GM18517 (cell line): ENCODE results near the gene PTGER1.
"Not testable (repeated sequence)": the region's sequence is repeated elsewhere in the genome, so short reads cannot be mapped to it uniquely, and the experiment has no call there.

Source experiments
- ATAC-seq: cut with Tn5 transposase; IDR thresholded peaks from one replicate; pipeline ENCODE4 v1.9.1; 2021; ENCODE audit warnings: mild to moderate bottlenecking, moderate library complexity; ENCODE audit not compliant: unreplicated experiment

The PTGER1 gene

DNA sequence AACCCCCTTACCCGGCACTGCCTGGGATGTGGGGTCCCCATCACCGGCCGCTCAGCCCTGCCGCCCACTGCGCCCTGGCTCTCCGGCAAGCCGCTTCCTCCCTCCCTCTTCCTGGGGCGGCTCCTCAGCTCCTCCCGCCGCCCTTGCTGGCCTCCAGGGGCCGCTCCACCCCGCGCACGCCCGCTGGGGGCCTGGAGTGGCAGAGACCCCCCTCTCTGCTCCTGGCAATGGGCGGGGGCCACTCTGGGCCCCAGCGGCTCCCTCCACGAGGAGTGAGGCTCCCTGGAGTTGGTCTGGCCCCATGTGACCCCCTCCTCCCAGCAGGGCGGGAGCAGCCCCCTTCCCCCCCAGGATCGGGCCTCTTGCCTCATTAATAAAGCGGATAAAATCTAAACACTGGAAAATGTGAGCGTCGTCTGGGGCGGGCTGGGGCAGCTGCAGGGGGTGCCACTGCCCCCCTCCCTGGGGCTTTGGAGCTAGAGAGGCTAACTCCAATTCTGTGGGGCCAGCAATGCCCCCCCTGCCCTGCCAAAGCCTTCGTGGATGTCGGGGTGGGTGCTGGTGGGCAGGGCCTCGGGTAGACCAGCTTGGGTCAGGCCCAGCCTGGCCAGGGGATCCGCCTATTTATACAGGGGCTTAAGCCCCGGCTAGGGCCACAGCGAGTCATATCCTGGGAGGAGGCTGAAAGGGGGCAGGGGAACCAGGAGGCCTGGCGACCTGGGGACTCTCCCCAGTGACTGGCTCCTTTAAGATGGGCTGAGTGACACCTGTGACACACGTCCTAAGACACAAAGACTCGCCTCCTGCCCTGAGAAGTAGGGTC is at the start of gene PTGER1:
Gene PTGER1 (minus strand): TSS at position 104 of the 823 bp plus-strand sequence. CDS start 1,034 bp downstream, outside the sequence.
- no peak for ATAC-seq

DNA sequence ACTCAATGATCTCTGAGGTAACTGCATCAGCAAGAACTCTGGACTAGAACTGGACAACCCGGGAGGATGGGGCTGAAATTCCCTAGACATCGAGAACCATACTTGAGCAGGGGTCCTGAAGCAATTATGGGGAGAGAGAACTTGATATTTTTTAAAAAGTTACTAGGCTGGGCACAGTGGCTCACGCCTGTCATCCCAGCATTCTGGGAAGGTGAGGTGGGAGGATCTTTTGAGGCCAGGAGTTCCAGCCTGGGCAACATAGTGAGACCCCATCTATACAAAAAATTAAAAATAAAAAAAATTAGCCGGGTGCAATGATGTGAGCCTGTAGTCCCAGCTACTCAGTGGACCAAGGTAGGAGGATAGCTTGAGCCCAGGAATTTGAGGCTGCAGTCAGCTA is 45.4 kb upstream of the PTGER1 start:
- ATAC-seq = no peak

GRCh38 chr19:14519860-14520407 is 44.8 kb upstream of the PTGER1 start:
- ATAC-seq = no peak

- ATAC-seq = no peak
Measured at GRCh38 chr19:14519245-14519859, 44.2 kb upstream of the PTGER1 start.

DNA sequence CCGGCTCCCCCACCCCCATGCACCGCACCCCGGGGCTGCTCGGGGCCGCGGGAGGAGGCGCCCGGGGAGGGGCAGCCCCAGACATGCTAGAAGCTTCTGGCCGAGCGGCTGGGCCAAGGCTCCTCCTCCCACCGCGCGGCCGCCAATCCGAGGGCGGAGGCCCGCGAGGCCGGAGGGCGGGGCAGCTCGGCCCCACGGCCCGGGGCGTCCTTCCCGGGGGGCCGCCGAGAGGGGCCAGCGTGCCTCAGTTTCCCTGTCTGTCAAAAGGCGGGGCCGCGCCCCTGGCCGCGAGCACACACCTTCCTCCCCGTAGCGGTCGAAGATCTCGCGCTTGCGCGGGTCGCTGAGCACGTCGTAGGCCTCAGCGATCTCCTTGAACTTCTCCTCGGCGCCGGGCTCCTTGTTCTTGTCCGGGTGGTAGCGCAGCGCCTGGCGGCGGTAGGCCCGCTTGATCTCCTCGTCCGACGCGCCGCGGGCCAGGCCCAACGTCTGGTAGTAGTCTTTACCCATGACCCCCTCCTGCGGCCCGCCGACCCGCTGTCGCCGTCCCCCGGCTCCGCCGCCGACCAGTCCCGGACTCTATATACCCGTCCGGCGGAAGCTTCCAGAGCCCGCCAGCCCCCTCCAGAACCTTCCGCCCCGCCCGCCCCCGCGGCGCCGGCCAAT is 42.8 kb upstream of the PTGER1 start, which contains the start of gene DNAJB1:
Gene DNAJB1 (minus strand): TSS at position 558 of the 666 bp plus-strand sequence. CDS start 48 bp downstream, at position 510.
- ATAC-seq = peak; percentile 68

- no peak for ATAC-seq
Measured at GRCh38 chr19:14517446-14517839, 42.3 kb upstream of the PTGER1 start.

DNA sequence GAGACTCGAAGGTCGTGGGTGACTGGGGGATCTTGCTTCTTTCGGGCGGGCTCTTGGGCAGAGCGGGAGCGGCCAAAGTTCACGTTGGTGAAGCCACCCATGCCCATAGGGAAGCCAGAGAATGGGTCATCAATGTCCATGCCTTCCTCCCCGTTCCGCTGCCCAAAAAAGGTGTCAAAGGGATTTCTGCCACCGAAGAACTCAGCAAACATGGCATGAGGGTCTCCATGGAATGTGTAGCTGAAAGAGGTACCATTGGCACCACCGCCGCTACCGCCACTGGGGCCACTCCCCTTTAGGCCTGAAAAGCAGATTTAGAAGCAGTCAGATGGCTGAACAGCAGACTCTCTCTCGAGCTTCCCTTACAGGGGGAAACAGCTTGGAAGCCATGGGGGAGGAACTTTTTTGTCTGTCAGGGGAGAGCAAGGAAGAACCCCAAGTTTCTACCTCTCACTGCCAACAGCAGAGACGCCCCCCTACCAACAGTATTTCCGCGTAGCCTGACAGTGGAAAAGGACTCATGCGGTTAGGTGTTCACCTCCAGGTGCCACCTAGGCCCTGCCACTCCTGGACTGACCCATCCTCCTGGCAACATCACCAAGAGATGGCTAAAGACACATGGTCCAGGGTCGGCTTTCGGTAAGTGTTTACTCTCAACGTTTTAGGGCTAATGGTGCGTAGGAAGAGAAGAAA is 41.7 kb upstream of the PTGER1 start:
- no peak for ATAC-seq

DNA sequence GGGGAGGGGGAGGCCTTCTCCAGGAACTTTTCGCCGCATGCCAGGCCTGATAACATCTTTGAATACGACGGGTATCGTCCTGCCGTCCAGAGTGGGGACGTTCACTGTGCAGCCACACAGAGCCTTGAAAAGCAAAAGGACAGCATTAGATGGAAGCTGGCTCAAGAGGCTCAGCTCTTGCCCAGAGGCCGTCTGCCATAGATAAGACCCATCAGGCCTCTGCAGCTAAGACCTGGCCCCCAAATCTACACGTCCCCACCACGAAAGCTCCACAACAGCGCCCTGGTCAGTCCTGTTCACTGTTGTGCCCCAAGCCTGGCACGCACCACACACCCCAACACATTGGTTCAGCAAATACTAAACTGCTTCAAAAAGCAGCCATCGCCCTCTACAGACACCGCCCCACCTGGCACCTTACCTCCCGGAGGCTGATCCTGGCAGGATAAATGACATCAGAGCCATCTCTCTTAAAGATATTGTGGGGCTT is 40.9 kb upstream of the PTGER1 start:
- no peak for ATAC-seq

- no peak for ATAC-seq
Measured at GRCh38 chr19:14515501-14516047, 40.4 kb upstream of the PTGER1 start.

GRCh38 chr19:14514215-14514863 is 39.2 kb upstream of the PTGER1 start:
- no peak for ATAC-seq

DNA sequence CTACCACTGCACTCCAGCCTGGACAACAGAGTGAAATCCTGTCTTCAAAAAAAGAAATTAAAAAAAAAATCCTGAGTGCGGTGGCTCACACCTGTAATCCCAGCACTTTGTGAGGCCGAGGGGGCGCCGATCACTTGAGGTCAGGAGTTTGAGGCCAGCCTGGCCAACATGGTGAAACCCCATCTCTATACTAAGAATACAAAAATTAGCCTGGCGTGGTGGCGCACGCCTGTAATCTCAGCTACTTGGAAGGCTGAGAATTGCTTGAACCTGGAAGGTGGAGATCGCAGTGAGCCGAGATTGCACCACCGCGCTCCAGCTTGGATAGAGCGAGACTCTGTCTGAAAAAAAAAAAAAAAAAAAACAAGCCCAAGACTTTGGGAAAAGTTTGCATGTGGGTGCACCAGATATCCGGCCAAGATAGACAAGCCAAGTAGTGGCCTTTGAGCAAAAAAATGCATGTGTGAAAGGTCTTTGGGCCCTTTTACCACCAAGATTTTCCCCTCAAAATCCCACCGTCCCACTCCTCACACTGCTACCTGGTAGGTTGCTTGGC is 37.3 kb upstream of the PTGER1 start:
- ATAC-seq = no peak

DNA sequence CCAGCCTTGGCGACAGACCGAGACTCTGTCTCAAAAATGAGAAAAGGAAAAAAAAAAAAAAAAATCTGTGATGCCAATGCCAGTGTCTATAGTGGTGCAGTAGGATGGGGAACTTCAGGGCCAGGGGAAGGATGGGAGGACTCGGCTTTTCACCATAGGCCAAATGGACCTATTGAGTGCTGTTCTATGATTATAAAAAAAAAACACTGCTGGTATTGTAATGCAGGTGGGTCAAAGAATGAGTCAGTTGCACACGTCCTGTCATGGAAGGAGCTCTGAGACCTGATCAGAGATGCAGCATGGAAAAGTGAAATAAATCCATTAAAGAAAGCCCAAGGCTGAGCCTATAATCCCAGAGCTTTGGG is 36.1 kb upstream of the PTGER1 start:
- no peak for ATAC-seq

GRCh38 chr19:14510311-14511228 is 35.4 kb upstream of the PTGER1 start:
- ATAC-seq = no peak

- no peak for ATAC-seq
Measured at GRCh38 chr19:14507704-14508542, 32.8 kb upstream of the PTGER1 start.

DNA sequence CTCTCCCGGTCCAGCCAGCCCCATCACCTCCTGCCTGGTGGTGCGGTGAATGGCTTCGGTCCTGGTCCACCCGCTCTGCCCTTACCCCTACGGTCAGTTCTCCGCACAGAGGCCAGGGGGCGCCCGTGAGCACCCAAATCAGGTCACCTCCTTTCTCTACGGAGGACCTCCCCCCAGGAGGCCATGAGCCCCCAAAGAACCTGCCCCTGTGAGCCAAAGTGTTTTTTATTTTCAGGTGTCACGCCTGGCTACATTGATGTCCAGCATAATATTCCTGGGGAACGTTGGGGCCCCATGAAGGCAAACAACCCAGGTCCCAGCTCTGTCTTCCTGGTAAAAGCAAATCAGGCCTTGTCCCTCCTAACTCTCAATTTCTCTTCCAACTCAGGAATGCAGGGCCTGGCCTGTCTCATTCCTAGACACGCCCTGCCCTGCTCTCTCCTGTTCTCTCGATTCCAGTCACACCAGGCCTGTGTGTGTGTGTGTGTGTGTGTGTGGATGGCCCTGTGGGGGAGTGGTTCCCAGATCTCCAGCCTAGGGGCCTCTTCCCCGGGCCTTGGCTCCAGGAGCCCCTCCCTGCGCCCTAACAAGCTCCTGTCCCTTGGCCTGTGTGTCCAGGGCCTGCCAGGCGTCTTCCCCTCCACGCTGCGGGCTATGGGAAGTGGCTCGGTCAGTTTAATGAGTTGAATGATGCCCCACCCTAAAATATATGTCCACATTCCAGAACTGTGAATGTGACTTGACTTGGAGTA is 30.5 kb upstream of the PTGER1 start:
- no peak for ATAC-seq

DNA sequence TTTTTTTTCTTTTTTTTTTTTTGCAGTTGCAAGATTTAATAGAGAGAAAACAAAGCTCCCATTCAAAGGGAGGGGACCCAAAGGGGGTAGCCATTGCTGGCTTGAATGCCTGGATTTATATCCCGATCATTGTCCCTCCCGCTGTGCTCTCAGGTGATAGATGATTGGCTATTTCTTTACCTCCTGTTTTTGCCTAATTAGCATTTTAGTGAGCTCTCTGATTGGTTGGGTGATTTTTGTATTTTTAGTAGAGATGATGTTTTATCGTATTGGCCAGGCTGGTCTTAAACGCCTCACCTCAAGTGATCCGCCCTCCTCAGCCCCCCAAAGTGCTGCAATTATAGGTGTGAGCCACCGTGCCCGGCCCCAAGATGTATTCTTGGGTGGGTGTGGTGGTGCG is 29.4 kb upstream of the PTGER1 start:
- not testable (repeated sequence) for ATAC-seq

DNA sequence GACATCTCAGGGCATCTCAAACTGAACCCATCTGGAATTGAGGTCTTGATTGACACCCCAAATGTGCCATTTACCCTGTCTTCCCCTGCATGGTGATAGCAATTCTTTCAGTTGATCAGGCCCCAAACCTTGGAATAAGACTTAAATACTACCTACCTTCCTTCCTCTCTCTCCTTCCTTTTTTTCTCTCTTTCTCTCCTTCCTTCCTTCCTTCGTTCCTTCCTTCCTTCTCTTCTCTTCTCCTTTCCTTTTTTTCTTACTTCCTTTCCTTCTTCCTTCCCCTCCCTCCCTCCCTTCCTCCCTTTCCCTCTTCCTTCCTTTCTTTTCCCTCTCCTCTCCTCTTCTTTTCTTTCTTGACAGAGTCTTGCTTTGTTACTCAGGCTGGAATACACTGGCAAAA is 28.1 kb upstream of the PTGER1 start:
- ATAC-seq = no peak
